Midbrain (tissue), 1 donor: Measurements from ENCODE around the gene ZSCAN4.

Source experiments
- DNase-seq: peaks from one replicate; lab custom pipeline; 2025; lab: John Stamatoyannopoulos, UW

Gene ZSCAN4, protein sequence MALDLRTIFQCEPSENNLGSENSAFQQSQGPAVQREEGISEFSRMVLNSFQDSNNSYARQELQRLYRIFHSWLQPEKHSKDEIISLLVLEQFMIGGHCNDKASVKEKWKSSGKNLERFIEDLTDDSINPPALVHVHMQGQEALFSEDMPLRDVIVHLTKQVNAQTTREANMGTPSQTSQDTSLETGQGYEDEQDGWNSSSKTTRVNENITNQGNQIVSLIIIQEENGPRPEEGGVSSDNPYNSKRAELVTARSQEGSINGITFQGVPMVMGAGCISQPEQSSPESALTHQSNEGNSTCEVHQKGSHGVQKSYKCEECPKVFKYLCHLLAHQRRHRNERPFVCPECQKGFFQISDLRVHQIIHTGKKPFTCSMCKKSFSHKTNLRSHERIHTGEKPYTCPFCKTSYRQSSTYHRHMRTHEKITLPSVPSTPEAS

GRCh38 chr19:57668635-57669034 is at the start of gene ZSCAN4:
Gene ZSCAN4 (plus strand): TSS chr19:57668935. CDS start chr19:57676146, 7,211 bp downstream.
- DNase-seq, result no peak

DNA sequence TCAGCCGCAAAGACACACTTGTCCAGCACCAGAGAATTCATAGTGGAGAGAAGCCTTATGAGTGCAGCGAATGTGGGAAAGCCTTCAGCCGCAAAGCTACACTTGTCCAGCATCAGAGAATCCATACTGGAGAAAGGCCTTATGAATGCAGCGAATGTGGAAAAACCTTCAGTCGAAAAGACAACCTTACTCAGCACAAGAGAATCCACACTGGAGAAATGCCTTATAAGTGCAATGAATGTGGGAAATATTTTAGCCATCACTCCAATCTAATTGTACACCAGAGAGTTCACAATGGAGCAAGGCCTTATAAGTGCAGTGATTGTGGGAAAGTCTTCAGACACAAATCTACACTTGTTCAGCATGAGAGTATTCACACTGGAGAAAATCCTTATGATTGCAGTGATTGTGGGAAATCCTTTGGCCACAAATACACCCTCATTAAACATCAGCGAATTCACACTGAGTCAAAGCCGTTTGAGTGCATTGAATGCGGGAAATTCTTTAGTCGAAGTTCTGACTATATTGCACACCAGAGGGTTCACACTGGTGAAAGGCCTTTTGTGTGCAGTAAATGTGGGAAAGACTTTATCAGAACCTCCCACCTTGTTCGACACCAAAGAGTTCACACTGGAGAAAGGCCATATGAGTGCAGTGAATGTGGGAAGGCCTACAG is 47.9 kb upstream of the ZSCAN4 start:
- no peak for DNase-seq

DNA sequence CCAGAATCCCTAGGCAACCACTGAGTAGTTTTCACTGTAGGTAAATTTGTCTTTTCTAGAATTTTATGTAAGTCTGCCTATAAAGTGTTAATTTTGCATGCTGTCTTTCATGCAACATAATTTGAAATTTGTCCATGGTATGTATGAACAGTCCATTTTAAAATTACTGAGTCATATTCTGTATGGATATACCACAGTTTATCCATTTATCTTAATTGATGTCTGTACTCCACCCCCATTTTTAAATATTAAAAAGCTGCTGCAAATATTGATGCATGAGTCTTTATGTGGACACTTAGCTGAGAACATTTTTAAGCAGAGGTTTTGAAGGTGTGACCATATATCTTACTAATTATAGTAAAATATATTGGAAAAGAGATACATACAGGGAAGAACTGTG is 45.6 kb upstream of the ZSCAN4 start:
- no peak for DNase-seq

DNA sequence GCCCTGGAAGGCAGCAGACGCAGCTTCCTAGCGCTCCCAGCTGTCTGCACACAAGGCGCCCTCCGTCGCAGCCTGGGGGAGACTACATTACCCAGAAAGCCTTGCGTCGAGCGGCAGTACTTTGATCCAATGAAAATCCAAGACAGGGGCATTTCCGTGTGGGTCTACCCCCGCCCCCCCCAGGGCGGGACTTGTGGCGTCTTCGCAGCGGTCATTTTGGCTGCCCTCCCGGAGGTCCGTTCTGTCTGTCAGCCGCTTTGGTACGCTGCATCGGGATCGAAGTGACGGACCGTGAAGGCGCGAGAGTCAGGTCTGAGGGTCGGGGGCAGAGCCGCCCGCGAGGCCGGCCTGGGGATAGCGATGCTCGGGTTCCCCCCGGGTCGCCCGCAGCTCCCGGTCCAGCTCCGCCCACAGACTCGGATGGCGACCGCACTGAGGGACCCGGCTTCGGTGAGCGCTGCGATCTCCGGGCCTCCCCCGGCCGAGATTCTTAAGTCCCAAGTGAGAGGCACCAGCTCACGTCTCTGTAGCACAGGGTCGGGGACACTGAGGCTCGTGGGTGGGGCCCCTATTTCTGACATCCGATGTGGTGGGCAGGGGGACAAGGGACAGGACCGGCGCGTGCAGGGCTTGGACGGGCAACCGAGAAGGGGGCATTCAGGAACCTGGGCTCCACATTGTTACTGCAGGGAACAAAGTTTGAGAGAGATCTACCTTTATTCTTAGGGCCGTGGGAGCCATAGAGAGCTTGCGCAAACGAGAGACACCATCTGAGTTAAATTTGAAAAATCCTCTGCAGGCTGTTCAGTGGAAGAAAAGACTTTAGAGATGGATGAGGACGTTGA is 35.5 kb upstream of the ZSCAN4 start, which contains the start of gene ZNF211:
TSS of gene ZNF211 (plus strand) at position 182 of the 845 bp plus-strand sequence. CDS start at position 361, 179 bp downstream.
- peak; percentile 98 for DNase-seq

DNA sequence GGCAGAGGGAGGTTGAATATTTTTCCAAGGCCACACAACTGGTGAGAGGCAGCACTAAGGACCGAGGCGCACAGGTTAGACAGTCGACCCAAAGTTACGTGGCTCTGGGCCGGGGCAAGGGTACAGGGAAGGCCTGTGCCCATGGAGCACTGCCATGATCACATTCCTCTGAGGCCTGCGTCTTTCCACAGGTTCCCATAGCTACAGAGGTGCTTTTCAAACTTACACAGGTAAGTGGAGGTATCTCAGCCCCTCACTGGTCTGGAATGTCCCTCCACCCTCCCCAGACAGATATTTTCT is 35.0 kb upstream of the ZSCAN4 start:
- no peak for DNase-seq

DNA sequence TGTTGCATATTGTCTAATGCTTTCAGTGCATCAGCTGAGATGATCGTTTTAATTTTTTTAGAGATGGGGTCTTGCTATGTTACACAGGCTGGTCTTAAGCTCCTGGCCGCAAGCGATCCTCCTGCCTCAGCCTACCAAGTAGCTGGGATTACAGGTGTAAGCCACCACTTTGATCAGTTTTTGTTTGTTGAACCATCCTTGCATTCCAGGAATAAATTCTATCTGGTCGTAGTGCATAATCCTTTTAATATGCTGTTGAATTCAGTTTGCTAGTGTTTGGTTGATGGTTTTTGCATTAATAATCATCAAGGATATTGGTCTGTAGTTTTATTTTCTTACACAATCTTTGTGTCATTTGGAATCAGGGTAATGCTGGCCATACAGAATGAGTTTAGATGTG is 31.4 kb upstream of the ZSCAN4 start:
- no peak for DNase-seq

DNA sequence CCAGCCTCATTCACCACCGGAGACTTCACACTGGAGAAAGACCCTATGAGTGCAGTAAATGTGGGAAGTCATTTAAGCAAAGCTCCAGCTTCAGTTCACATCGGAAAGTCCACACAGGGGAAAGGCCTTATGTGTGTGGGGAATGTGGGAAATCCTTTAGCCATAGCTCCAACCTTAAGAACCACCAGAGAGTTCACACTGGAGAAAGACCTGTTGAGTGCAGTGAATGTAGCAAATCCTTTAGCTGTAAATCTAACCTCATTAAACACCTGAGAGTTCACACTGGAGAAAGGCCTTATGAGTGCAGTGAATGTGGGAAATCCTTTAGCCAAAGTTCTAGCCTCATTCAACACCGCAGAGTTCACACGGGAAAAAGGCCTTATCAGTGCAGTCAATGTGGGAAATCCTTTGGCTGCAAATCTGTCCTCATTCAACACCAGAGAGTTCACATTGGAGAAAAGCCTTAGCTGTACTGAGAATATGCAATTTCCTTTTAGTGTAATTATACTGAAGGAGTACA is 27.0 kb upstream of the ZSCAN4 start:
- DNase-seq, result no peak

DNA sequence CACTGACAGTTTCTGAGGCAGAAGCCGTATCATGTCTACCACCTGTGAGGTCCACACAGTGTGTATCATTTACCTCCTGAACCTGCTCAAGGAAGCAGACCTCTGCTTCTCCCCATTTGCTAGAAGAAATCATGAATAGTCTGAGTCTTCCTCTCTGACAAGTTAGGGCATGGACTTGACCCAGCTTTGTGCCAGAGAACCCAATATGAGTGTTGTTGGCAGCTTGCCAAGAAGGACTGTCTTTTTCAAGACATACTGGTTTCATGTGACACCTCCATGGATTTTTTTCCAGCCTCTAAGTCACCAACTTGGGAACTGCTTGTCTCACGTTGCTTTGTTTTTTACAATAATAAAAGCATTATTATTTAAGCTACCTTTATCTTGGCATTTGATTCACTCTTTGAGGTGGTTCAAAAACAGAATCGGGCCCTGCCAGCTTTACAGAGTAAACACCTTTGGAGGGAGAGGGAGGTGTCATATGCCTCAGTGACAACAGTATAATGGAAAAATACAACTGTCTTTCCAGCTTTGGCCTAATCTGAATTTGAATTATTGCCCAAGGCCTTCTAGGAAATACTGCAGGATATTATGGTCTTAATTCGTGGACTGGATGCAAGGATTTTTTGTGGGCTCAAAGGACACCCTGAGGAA is 26.2 kb upstream of the ZSCAN4 start:
- DNase-seq, result no peak

- no peak for DNase-seq
Measured at GRCh38 chr19:57643734-57644133, 25.0 kb upstream of the ZSCAN4 start.

- no peak for DNase-seq
Measured at GRCh38 chr19:57648331-57649003, 20.3 kb upstream of the ZSCAN4 start.

DNA sequence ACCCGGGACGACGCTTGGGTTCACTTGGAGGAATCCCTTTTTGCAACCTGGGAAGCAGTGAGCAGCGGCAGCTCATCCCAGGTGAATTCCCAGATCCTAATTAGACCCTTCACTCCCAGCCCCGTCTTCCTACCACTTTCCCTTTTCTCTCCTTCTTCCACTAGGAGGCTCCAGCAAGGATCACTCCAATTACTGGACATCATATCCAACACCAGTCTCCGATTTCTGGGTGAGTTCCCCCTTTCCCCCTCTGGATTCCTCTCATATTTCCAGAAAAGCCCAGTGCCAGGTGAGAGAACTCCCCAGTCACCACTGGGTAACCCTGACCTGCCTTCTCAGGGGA is 17.1 kb upstream of the ZSCAN4 start:
- no peak for DNase-seq

- no peak for DNase-seq
Measured at GRCh38 chr19:57653689-57654088, 15.0 kb upstream of the ZSCAN4 start.

GRCh38 chr19:57655443-57655842 is 13.3 kb upstream of the ZSCAN4 start:
- no peak for DNase-seq

DNA sequence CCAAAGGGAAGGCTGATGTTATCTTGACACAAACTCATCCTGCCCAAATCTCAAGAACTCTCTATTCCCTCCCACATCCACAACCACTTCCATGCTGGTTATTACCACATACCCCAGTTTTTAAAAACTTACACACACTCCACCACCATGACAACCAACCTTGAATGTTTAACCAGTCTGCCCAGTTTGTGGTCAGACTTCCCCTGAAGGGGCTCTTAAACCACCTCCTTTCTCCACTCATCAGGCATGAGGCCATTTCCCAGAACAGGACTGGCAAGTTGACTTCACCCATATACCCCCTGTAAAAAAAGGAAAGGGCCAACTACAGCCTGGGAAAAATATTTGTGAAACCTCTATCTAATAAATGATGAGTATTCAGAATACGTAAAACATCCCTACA is 12.4 kb upstream of the ZSCAN4 start:
- DNase-seq, result no peak

- peak; percentile 51 for DNase-seq
Measured at GRCh38 chr19:57664269-57665127, 4.2 kb upstream of the ZSCAN4 start.

DNA sequence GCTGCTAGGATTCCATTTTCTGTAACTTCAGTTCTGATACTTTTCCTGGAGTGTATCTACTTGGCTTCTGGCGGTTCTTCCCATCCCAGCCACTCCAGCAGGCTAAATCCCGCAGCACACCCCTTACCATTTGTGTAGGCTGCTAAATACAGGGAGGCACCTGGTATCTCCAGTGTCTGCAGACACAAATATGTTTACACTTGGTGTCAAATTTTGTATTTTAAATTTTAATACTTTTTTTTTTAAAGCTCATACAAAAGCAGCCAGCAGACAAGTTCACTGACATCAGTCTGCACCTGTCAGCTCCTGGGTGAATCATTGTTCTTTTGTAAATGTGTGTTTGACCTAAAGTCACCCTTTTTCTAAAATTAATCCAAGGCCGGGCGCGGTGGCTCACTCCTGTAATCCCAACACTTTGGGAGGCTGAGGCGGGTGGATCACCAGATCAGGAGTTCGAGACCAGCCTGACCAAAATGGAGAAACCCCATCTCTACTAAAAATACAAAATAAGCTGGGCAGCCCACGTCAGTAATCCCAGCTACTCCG is 3.4 kb upstream of the ZSCAN4 start:
- DNase-seq, result no peak

GRCh38 chr19:57667228-57667627 is 1.5 kb upstream of the ZSCAN4 start:
- no peak for DNase-seq

- DNase-seq, result no peak
Measured at GRCh38 chr19:57671124-57671895, 2.6 kb downstream of the ZSCAN4 start.

- DNase-seq, result no peak
Measured at GRCh38 chr19:57672466-57672865, 3.7 kb downstream of the ZSCAN4 start.
